ENCODE measurements around the gene SGSM2.

SGSM2 gene

GRCh38 chr17:2336215-2336851 is 968 bp upstream of the SGSM2 start, which contains the start of gene TSR1:
Gene TSR1 (minus strand): TSS chr17:2336457. CDS start chr17:2336427, 30 bp downstream.
- peak; percentile 88 for DNase-seq (ENCODE audit: low read depth)

GRCh38 chr17:2337544-2338314 is 428 bp downstream of the SGSM2 start:
- peak; percentile 42 for DNase-seq (ENCODE audit: low read depth)

- DNase-seq (ENCODE audit: low read depth): no peak
Observed at GRCh38 chr17:2338315-2338657, 985 bp downstream of the SGSM2 start.

- DNase-seq (ENCODE audit: low read depth): peak; percentile 12
Observed at GRCh38 chr17:2343421-2343820, 6.1 kb downstream of the SGSM2 start.

GRCh38 chr17:2344528-2344927 is 7.2 kb downstream of the SGSM2 start:
- DNase-seq (ENCODE audit: low read depth): no peak

GRCh38 chr17:2346475-2346874 is 9.2 kb downstream of the SGSM2 start:
- DNase-seq (ENCODE audit: low read depth): no peak

- no peak for DNase-seq (ENCODE audit: low read depth)
Observed at GRCh38 chr17:2347805-2348685, 10.7 kb downstream of the SGSM2 start.

GRCh38 chr17:2351269-2351668 is 14.0 kb downstream of the SGSM2 start:
- no peak for DNase-seq (ENCODE audit: low read depth)

GRCh38 chr17:2354311-2354710 is 17.0 kb downstream of the SGSM2 start:
- DNase-seq (ENCODE audit: low read depth): no peak

- DNase-seq (ENCODE audit: low read depth): no peak
Observed at GRCh38 chr17:2357237-2357636, 19.9 kb downstream of the SGSM2 start.

- no peak for DNase-seq (ENCODE audit: low read depth)
Observed at GRCh38 chr17:2357931-2358434, 20.7 kb downstream of the SGSM2 start.

- DNase-seq (ENCODE audit: low read depth): no peak
Observed at GRCh38 chr17:2361010-2361760, 23.9 kb downstream of the SGSM2 start.

- no peak for DNase-seq (ENCODE audit: low read depth)
Observed at GRCh38 chr17:2362016-2362415, 24.7 kb downstream of the SGSM2 start.

GRCh38 chr17:2362416-2362815 is 25.1 kb downstream of the SGSM2 start:
- no peak for DNase-seq (ENCODE audit: low read depth)

GRCh38 chr17:2362881-2363280 is 25.6 kb downstream of the SGSM2 start:
- no peak for DNase-seq (ENCODE audit: low read depth)

GRCh38 chr17:2363318-2363717 is 26.0 kb downstream of the SGSM2 start:
- DNase-seq (ENCODE audit: low read depth): no peak

- no peak for DNase-seq (ENCODE audit: low read depth)
Observed at GRCh38 chr17:2363851-2364762, 26.8 kb downstream of the SGSM2 start.

- no peak for DNase-seq (ENCODE audit: low read depth)
Observed at GRCh38 chr17:2364763-2365116, 27.4 kb downstream of the SGSM2 start.

GRCh38 chr17:2365132-2365531 is 27.8 kb downstream of the SGSM2 start:
- no peak for DNase-seq (ENCODE audit: low read depth)

GRCh38 chr17:2366747-2367494 is 29.6 kb downstream of the SGSM2 start:
- DNase-seq (ENCODE audit: low read depth): no peak

Data from activated T-helper 9 cell treated with anti-CD3 and anti-CD28 coated beads, Interleukin-2, amount 50 U/mL, for 16 hours (primary cell).